ENCODE measurements around the gene BCAS4.
A peak's percentile ranks its signal among the peaks of the same experiment; 100 is the strongest.
"Not testable (repeated sequence)": the region's sequence is repeated elsewhere in the genome, so short reads cannot be mapped to it uniquely, and the experiment has no call there.

The BCAS4 gene

GRCh38 chr20:50771419-50772080 lies 23.3 kb upstream of the BCAS4 start:
- not testable (repeated sequence) for DNase-seq (ENCODE audit: low read depth)

GRCh38 chr20:50772420-50773185 lies 22.3 kb upstream of the BCAS4 start:
- no peak for DNase-seq (ENCODE audit: low read depth)

GRCh38 chr20:50774515-50774914 lies 20.3 kb upstream of the BCAS4 start:
- DNase-seq (ENCODE audit: low read depth): no peak

- DNase-seq (ENCODE audit: low read depth): no peak
Measured at GRCh38 chr20:50776122-50776817, 18.6 kb upstream of the BCAS4 start.

- no peak for DNase-seq (ENCODE audit: low read depth)
Measured at GRCh38 chr20:50777373-50777772, 17.5 kb upstream of the BCAS4 start.

GRCh38 chr20:50778994-50779393 lies 15.9 kb upstream of the BCAS4 start:
- DNase-seq (ENCODE audit: low read depth): not testable (repeated sequence)

- no peak for DNase-seq (ENCODE audit: low read depth)
Measured at GRCh38 chr20:50783390-50783789, 11.5 kb upstream of the BCAS4 start.

- DNase-seq (ENCODE audit: low read depth): no peak
Measured at GRCh38 chr20:50783903-50784302, 11.0 kb upstream of the BCAS4 start.

- DNase-seq (ENCODE audit: low read depth): no peak
Measured at GRCh38 chr20:50784464-50784863, 10.4 kb upstream of the BCAS4 start.

GRCh38 chr20:50786703-50787102 lies 8.2 kb upstream of the BCAS4 start:
- no peak for DNase-seq (ENCODE audit: low read depth)

GRCh38 chr20:50787181-50787580 lies 7.7 kb upstream of the BCAS4 start:
- no peak for DNase-seq (ENCODE audit: low read depth)

GRCh38 chr20:50788045-50788991 lies 6.5 kb upstream of the BCAS4 start:
- no peak for DNase-seq (ENCODE audit: low read depth)

- DNase-seq (ENCODE audit: low read depth): no peak
Measured at GRCh38 chr20:50789968-50790650, 4.8 kb upstream of the BCAS4 start.

- DNase-seq (ENCODE audit: low read depth): peak; percentile 82
Measured at GRCh38 chr20:50790651-50791277, 4.1 kb upstream of the BCAS4 start.

- DNase-seq (ENCODE audit: low read depth): no peak
Measured at GRCh38 chr20:50792708-50793574, 1.9 kb upstream of the BCAS4 start.

- peak; percentile 38 for DNase-seq (ENCODE audit: low read depth)
Measured at GRCh38 chr20:50793575-50794016, 1.3 kb upstream of the BCAS4 start.

GRCh38 chr20:50794181-50794845 lies 548 bp upstream of the BCAS4 start:
- DNase-seq (ENCODE audit: low read depth): no peak

GRCh38 chr20:50797142-50797541 lies 2.3 kb downstream of the BCAS4 start:
- DNase-seq (ENCODE audit: low read depth): no peak

- DNase-seq (ENCODE audit: low read depth): no peak
Measured at GRCh38 chr20:50798650-50799049, 3.8 kb downstream of the BCAS4 start.

Data from activated T-cell treated with anti-CD3 and anti-CD28 coated beads for 48 hours (primary cell).